ENCODE measurements around the gene TIMP4. TPM values are rescaled to one million over a fixed set of nuclear protein-coding genes. Genes with fewer than 3 reads are reported as not detected.

Gene TIMP4
- total and polyA plus RNA-seq, 5 donors from 2014 or later, result not detected

DNA sequence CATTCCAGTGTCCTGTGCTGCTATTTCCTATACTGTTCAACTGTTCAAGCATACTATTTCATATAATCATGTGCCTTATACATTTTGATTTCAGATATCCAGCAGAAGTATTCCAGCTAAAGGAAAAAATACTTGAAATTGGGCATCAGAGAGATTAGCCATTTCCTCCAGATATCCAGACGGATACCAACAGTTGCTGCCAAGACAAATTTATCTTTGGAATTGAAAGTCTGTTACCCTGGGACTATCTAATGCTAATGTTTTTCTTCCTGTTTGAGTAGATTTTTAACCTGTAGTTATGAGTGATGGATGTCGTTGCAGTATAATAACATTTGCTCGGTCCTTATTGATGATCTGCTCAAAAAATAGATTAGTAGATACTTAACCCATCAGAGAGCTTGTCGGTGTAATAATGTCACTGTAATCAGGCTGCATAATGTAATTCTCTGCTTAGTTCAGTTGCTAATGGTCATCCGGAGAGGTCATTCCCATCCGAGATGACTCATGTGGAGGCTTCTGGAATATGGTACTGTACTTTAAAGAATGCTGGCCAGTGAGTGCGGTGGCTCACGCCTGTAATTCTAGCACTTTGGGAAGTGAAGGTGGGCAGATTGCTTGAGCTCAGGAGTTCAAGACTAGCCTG is 51.5 kb downstream of the TIMP4 start:
- no peak for ATAC-seq (ENCODE audit: low read depth in 2 of 2)
- H3K4me3 ChIP-seq (ENCODE audit: low read depth, low read length), result no peak overlapping the region
- H3K9me3 Mint-ChIP-seq, result peaks cover 0 to 2% (median 0%) of the 10 kb centered on the region in 7 donors
- no peak overlapping the region for H3K27ac Mint-ChIP-seq
- H3K27me3 Mint-ChIP-seq, result peaks cover 14% of the 10 kb centered on the region
- no peak overlapping the region for H3K4me3 Mint-ChIP-seq
- H3K4me1 Mint-ChIP-seq, result no peaks in the 10 kb centered on the region
- no peaks in the 10 kb centered on the region for H3K36me3 Mint-ChIP-seq
- DNase-seq, result no peak
- peaks cover 3% of the 10 kb centered on the region for H3K27me3 ChIP-seq (ENCODE audit: control insufficient read depth, insufficient read depth, low read length)
- no peaks in the 10 kb centered on the region for H3K9me3 ChIP-seq (ENCODE audit: control insufficient read depth in 2 of 2, low read length in 2 of 2)
- no peak overlapping the region for H3K27ac ChIP-seq (ENCODE audit: insufficient read depth, low read length, poor library complexity, severe bottlenecking)
- H3K4me1 ChIP-seq (ENCODE audit: control insufficient read depth, insufficient read depth, low read length, poor library complexity, severe bottlenecking), result no peaks in the 10 kb centered on the region
- H3K36me3 ChIP-seq (ENCODE audit: control insufficient read depth, insufficient read depth, low read length), result no peaks in the 10 kb centered on the region

Other genes starting within 250 kb of the TIMP4 start
- not detected for gene SYN2, start 154.5 kb downstream of the TIMP4 start, total RNA-seq
- gene SYN2, start 154.5 kb downstream of the TIMP4 start, polyA plus RNA-seq, result not detected
- 0.64 TPM for gene PPARG, start 130.2 kb upstream of the TIMP4 start, total RNA-seq
- gene PPARG, start 130.2 kb upstream of the TIMP4 start, polyA plus RNA-seq, result under 1 TPM in 2 of 4 donors, not detected in 2; 0.16 to 0.24 TPM